ENCODE results near the gene LARP1B.

Gene LARP1B

DNA sequence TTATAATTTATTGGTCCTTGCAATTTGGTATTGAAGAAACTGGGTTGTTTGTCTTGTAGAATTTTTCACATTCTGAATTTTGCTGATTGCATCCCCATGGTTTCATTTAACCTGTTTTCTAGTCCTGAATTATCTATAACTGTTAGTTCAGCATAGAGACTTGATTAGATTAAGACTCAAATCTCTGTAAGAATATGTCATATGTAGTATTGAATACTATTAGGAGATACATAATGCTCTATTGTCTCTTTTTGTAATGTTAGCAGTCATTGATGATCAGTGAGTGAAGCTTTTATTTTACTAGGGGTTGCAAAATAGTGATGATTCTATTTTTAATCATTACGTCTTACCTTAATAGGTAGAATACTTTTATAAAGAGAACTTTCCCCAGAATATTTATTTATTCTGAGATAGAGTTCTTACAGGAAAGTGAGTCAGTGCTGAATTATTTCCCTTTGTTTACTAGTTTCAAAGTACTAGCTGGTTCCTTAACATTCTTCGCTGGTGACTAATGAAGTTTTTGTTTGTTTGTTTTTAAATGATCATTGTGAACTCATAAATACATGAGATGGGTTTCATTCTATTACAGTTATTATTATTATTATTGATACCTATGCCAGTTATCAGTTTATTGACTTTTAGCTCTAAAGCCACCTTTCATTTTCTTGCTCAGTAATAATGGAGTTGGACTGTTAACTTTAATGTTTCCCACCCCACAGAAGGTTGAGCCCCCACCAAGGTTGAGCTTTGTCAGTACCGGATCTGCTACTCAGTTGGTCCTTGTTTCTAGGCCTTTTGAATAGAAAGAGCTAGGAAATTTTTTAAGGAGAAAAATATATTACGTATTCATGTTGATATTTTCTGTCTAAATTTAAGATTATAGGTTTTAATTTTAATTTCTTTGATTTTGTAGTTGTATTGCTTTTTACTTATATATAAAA lies 102.3 kb downstream of the LARP1B start:
- TF ChIP-seq, protein P1, sequence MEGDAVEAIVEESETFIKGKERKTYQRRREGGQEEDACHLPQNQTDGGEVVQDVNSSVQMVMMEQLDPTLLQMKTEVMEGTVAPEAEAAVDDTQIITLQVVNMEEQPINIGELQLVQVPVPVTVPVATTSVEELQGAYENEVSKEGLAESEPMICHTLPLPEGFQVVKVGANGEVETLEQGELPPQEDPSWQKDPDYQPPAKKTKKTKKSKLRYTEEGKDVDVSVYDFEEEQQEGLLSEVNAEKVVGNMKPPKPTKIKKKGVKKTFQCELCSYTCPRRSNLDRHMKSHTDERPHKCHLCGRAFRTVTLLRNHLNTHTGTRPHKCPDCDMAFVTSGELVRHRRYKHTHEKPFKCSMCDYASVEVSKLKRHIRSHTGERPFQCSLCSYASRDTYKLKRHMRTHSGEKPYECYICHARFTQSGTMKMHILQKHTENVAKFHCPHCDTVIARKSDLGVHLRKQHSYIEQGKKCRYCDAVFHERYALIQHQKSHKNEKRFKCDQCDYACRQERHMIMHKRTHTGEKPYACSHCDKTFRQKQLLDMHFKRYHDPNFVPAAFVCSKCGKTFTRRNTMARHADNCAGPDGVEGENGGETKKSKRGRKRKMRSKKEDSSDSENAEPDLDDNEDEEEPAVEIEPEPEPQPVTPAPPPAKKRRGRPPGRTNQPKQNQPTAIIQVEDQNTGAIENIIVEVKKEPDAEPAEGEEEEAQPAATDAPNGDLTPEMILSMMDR (IDR thresholded peaks at IDR 0.05; ENCODE audit: low read depth, low read length): no peak
- DNase-seq (ENCODE audit: extremely low read depth, low read depth): no peak

DNA sequence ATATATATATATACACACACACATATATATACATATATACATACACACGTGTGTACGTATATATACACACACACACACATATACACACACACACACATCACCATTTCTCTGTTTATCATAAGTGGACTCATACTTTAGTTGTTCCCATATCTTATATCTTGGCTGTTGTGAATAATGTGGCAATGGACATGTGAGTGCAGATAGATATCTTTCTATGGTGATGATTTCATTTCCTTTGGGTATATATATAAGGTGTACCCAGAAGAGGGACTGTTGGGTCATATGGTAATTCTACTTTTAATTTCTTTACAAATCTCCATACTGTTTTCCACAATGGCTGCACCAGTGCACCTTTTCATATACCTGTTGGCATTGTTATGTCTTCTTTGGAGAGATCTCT lies 105.9 kb downstream of the LARP1B start:
- DNase-seq (ENCODE audit: extremely low read depth, low read depth): no peak
- TF ChIP-seq, protein P1 (IDR thresholded peaks at IDR 0.05; ENCODE audit: low read depth, low read length): no peak

DNA sequence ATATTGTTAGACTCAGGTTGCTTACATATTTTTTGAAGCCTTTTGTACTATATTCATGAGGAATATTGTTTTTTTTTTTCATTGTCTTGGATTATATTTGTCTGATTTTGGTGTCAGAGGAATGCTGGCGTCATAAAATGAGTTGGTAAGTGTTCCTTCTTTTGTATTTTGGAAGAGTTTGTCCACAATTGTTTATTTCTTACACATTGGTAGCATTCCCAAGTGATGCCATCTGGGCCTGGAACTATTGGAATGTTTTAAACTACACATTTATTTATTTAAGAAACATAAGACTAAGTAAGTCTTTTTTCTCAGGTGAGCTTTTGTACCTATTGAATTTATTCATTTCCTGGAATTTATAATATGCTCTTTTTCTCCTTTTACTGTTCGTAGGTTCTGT lies 107.6 kb downstream of the LARP1B start:
- TF ChIP-seq, protein P1 (IDR thresholded peaks at IDR 0.05; ENCODE audit: low read depth, low read length): no peak
- no peak for DNase-seq (ENCODE audit: extremely low read depth, low read depth)

DNA sequence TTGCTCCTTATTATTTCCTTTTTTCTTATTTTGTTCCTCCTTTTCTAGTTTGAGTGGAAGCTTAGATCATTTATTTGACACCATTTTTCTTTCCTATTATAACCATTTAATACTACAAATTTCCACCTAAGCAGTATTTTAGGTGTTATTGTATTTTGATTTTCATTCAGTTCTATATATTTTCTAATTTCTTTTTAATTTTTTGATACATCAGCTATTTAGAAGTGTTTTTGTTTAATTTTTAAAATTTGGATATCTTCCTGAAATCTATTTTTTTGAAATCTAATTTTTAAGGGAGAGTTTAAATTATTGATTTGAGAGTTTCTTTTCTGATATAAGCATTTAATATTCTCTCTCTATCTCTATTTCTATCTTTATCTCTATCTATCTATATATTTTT lies 108.1 kb downstream of the LARP1B start:
- no peak for DNase-seq (ENCODE audit: extremely low read depth, low read depth)
- TF ChIP-seq, protein P1 (IDR thresholded peaks at IDR 0.05; ENCODE audit: low read depth, low read length): no peak

DNA sequence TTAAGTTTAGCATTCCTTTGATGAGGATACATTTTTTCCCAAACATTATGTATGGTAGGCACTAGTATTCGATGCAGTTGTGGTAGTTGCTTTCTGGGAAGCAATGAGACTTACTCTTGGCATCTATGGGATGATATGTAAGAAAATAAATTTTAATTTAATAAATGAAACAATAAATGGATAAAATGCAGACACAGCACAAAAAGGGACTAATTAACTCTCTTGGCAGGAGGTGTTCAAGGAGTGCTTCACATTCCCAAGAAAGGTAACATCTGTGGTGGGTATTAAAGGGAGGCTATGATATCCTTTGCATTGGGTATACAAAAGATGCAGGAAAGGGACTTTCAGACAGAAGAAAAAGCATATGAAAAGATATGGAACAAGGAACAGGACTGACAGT lies 115.5 kb downstream of the LARP1B start:
- TF ChIP-seq, protein P1 (IDR thresholded peaks at IDR 0.05; ENCODE audit: low read depth, low read length): no peak
- DNase-seq (ENCODE audit: extremely low read depth, low read depth): no peak

DNA sequence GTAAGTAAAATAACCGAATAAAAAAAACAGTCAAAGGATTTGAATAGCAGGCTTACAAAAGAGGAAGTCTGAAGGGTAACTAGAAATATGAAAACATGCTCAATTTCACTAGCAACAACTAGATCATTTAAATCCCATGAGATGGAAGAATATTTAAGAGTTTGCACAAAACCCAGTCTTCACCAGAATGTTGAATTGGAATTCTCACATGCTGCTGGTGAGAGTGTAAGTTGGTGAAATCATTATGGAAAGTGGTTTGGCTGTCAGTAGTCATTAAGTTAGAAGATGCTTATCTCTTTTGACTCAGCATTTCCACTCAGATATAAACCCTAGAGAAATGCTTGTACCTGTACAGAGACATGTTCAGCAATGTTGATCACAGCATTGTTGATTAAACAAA lies 116.4 kb downstream of the LARP1B start:
- TF ChIP-seq, protein P1 (IDR thresholded peaks at IDR 0.05; ENCODE audit: low read depth, low read length): no peak
- DNase-seq (ENCODE audit: extremely low read depth, low read depth): no peak

DNA sequence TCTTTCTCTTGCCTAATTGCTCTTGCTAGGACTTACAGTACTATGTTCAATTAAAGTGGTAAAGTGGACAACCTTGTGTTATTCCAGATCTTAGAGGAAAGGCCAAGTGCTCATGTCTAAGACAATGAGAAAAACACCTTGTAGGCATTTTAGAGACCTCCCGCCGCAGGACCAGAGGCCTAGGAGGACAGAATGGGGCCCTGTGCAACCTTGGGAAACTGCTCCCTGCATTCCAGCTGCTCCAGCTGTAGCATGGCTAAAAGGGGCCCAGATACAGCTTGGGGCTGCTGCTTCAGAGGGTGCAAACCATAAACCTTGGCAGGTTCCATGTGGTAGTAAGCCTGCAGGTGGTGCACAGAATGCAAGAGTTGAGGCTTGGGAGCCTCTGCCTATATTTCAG lies 125.5 kb downstream of the LARP1B start:
- no peak for DNase-seq (ENCODE audit: extremely low read depth, low read depth)
- TF ChIP-seq, protein P1 (IDR thresholded peaks at IDR 0.05; ENCODE audit: low read depth, low read length): no peak
